ENCODE results near the gene ADAMTS15. TPM values are rescaled to one million over a fixed set of nuclear protein-coding genes. Genes with fewer than 3 reads are reported as not detected.

ADAMTS15 gene
- total and polyA plus RNA-seq, 9 donors, result 0.95 to 7.2 (median 2.7) TPM

DNA sequence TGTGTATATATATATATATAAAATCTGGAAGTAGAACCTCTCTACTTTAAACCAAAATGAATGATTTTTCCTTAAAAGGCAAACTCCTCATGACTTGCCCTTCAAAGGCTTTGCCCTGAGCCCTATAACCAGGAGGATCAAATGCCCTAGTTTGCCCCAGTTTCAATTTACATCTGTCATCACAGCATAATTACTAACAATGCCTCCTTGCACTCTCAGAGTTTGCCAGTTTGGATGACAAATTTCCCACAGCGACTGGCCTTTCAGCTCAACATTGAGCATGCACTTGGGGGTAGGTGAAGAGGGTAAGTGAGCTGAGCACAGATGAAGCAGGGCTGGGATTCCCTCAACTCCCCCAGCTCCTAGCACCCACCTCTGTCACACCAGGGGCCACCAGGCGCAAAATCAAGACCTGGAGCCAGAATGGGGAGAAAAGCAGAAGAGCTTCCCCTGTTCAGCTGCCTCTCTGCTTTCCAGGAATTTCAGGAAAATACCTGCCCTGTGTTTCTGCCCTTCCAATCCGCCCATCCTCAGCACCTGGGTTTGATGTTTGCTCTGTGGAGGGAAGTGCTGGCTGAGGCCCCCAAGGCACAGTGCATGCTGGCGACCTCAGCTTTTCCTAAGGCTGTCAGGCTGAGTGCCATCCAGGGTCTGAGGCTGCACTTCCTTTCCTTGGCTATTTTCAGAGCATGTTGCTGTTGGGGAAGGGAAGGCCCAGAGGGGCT, 67.5 kb downstream of the ADAMTS15 start:
- WGBS, 3 donors, result 89 to 95% (median 94%) methylated on average over 4 of the region's 4 CpGs
- no peak overlapping the region for H3K27ac ChIP-seq
- no peaks in the 10 kb centered on the region for H3K9me3 ChIP-seq
- no peak for TF ChIP-seq POLR2A (IDR thresholded peaks at IDR 0.05)
- no peak for TF ChIP-seq EP300 (IDR thresholded peaks at IDR 0.05)
- TF ChIP-seq, protein P1, sequence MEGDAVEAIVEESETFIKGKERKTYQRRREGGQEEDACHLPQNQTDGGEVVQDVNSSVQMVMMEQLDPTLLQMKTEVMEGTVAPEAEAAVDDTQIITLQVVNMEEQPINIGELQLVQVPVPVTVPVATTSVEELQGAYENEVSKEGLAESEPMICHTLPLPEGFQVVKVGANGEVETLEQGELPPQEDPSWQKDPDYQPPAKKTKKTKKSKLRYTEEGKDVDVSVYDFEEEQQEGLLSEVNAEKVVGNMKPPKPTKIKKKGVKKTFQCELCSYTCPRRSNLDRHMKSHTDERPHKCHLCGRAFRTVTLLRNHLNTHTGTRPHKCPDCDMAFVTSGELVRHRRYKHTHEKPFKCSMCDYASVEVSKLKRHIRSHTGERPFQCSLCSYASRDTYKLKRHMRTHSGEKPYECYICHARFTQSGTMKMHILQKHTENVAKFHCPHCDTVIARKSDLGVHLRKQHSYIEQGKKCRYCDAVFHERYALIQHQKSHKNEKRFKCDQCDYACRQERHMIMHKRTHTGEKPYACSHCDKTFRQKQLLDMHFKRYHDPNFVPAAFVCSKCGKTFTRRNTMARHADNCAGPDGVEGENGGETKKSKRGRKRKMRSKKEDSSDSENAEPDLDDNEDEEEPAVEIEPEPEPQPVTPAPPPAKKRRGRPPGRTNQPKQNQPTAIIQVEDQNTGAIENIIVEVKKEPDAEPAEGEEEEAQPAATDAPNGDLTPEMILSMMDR (IDR thresholded peaks at IDR 0.05), result no peak
- peaks cover 5% of the 10 kb centered on the region for H3K4me1 ChIP-seq (ENCODE audit: insufficient read depth)
- H3K36me3 ChIP-seq, result no peaks in the 10 kb centered on the region
- no peaks in the 10 kb centered on the region for H3K27me3 ChIP-seq
- no peak overlapping the region for H3K4me3 ChIP-seq
- intact Hi-C loops (cut with DNase I), result loop anchor here in 1 of 4 donors (5.0 kb wide), 1 partner anchor 34 kb away; no protein-coding TSS in a partner anchor
- no peak for DNase-seq

GRCh38 chr11:130516554-130517505, 68.4 kb downstream of the ADAMTS15 start:
- Histone ChIP-seq H3K9me3 (no peaks in the 10 kb centered on the region), H3K27ac (no peak overlapping the region), H3K4me1 (ENCODE audit: insufficient read depth) (peaks cover 9% of the 10 kb centered on the region), H3K36me3 (no peaks in the 10 kb centered on the region), H3K4me3 (no peak overlapping the region), H3K27me3 (no peaks in the 10 kb centered on the region)
- TF ChIP-seq POLR2A (IDR thresholded peaks at IDR 0.05) (no peak), EP300 (IDR thresholded peaks at IDR 0.05) (no peak)
- TF ChIP-seq, protein P1 (IDR thresholded peaks at IDR 0.05), result no peak
- whole genome bisulfite sequencing, 3 donors, result 94 to 96% (median 95%) methylated on average over 10 of the region's 10 CpGs
- intact Hi-C loops (cut with DNase I), result loop anchor here in 1 of 4 donors (5.0 kb wide), 1 partner anchor 35 kb away; no protein-coding TSS in a partner anchor
- DNase-seq, result no peak

- TF ChIP-seq POLR2A (IDR thresholded peaks at IDR 0.05), result no peak
- TF ChIP-seq, protein P1 (IDR thresholded peaks at IDR 0.05), result no peak
- TF ChIP-seq EP300 (IDR thresholded peaks at IDR 0.05), result no peak
These were observed 69.8 kb downstream of the ADAMTS15 start for GRCh38 chr11:130518164-130518680.

More at GRCh38 chr11:130518164-130518680, 69.8 kb downstream of the ADAMTS15 start:
- Histone ChIP-seq H3K9me3 (no peaks in the 10 kb centered on the region), H3K36me3 (no peaks in the 10 kb centered on the region), H3K4me1 (ENCODE audit: insufficient read depth) (peaks cover 13% of the 10 kb centered on the region), H3K27ac (no peak overlapping the region), H3K4me3 (no peak overlapping the region), H3K27me3 (no peaks in the 10 kb centered on the region)
- 78 to 95% (median 85%) methylated on average over 4 of the region's 4 CpGs for WGBS, 3 donors
- intact Hi-C loops (cut with DNase I), result loop anchor here in 1 of 4 donors (5.0 kb wide), 1 partner anchor 36 kb away; no protein-coding TSS in a partner anchor
- no peak for DNase-seq
